SK-N-SH treated with all-trans-retinoic acid at 6 μM for 48 hours (cell line): ENCODE measurements around the gene CES3.
"Not testable (repeated sequence)": the region's sequence is repeated elsewhere in the genome, so short reads cannot be mapped to it uniquely, and the experiment has no call there.

Experiments
- ATAC-seq: fragments of 200-7000 bp; cut with Tn5 transposase; 3 replicates; pipeline ENCODE4 v1.9.1; 2020; ENCODE audit warnings: mild to moderate bottlenecking, moderate library complexity
- ARNTL ChIP-seq: fragments of 450-650 bp; formaldehyde crosslinking; IDR thresholded peaks from 2 replicates; pipeline ENCODE4 v1.5.0; 2020; ENCODE audit warnings: low read depth, mild to moderate bottlenecking, moderate library complexity, borderline replicate concordance
- BACH2 ChIP-seq: fragments of 250-450 bp; sonication (Bioruptor Pico); IDR thresholded peaks from 2 replicates; pipeline ENCODE4 v1.9.0; 2021; ENCODE audit warnings: mild to moderate bottlenecking, borderline replicate concordance
- CREB5 ChIP-seq: fragments of 250-450 bp; sonication (Bioruptor Pico); IDR thresholded peaks from 2 replicates; pipeline ENCODE4 v1.5.1; 2020; ENCODE audit warnings: low read depth, mild to moderate bottlenecking, moderate library complexity
- CSDC2 ChIP-seq: fragments of 250-450 bp; sonication (Bioruptor Pico); IDR thresholded peaks from 2 replicates; pipeline ENCODE4 v1.5.0; 2020; ENCODE audit warnings: mild to moderate bottlenecking, moderate library complexity
- CSRNP3 ChIP-seq: fragments of 250-450 bp; sonication (Bioruptor Pico); IDR thresholded peaks from 2 replicates; pipeline ENCODE4 v1.5.1; 2021; ENCODE audit warnings: mild to moderate bottlenecking, moderate library complexity
- ESRRG ChIP-seq: fragments of 250-450 bp; sonication (Bioruptor Pico); IDR thresholded peaks from 2 replicates; pipeline ENCODE4 v1.6.1; 2021; ENCODE audit warnings: mild to moderate bottlenecking
- GLIS3 ChIP-seq: fragments of 250-450 bp; sonication (Bioruptor Pico); IDR thresholded peaks from 2 replicates; pipeline ENCODE4 v1.5.0; 2020; ENCODE audit warnings: mild to moderate bottlenecking, moderate library complexity
- ISL1 ChIP-seq: fragments of 250-450 bp; sonication (Bioruptor Pico); IDR thresholded peaks from 2 replicates; pipeline ENCODE4 v2.1.2; 2022; ENCODE audit warnings: mild to moderate bottlenecking, moderate library complexity
- OSR1 ChIP-seq: fragments of 250-450 bp; sonication (Bioruptor Pico); IDR thresholded peaks from 2 replicates; pipeline ENCODE4 v1.8.0; 2022; ENCODE audit warnings: moderate library complexity, mild to moderate bottlenecking, inconsistent platforms
- PATZ1 ChIP-seq: fragments of 250-450 bp; sonication (Bioruptor Pico); IDR thresholded peaks from 2 replicates; pipeline ENCODE4 v1.8.0; 2020; ENCODE audit warnings: mild to moderate bottlenecking, moderate library complexity, borderline replicate concordance
- POU6F1 ChIP-seq: fragments of 250-450 bp; sonication (Bioruptor Pico); IDR thresholded peaks from 2 replicates; pipeline ENCODE4 v1.8.0; 2021; ENCODE audit warnings: low read depth, mild to moderate bottlenecking, moderate library complexity, borderline replicate concordance
- PPARA ChIP-seq: fragments of 250-450 bp; sonication (Bioruptor Pico); IDR thresholded peaks from 2 replicates; pipeline ENCODE4 v1.5.0; 2020; ENCODE audit warnings: mild to moderate bottlenecking, borderline replicate concordance
- SNAI2 ChIP-seq: fragments of 250-450 bp; sonication (Bioruptor Pico); IDR thresholded peaks from 2 replicates; pipeline ENCODE4 v1.5.0; 2020; ENCODE audit warnings: mild to moderate bottlenecking, moderate library complexity
- TCF4 ChIP-seq: fragments of 250-450 bp; sonication (Bioruptor Pico); IDR thresholded peaks from 2 replicates; pipeline ENCODE4 v1.8.0; 2021; ENCODE audit warnings: mild to moderate bottlenecking, moderate library complexity, borderline replicate concordance
- TOX ChIP-seq: fragments of 250-450 bp; sonication (Bioruptor Pico); IDR thresholded peaks from 2 replicates; pipeline ENCODE4 v1.8.0; 2021; ENCODE audit warnings: mild to moderate bottlenecking, moderate library complexity, borderline replicate concordance
- TSHZ2 ChIP-seq: fragments of 250-450 bp; sonication (Bioruptor Pico); IDR thresholded peaks from 2 replicates; pipeline ENCODE4 v1.5.0; 2020; ENCODE audit warnings: mild to moderate bottlenecking, moderate library complexity
- ZC3H10 ChIP-seq: fragments of 250-450 bp; sonication (Bioruptor Pico); IDR thresholded peaks from 2 replicates; pipeline ENCODE4 v1.5.1; 2021; ENCODE audit warnings: mild to moderate bottlenecking, moderate library complexity
- ZFP3 ChIP-seq: fragments of 250-450 bp; sonication (Bioruptor Pico); IDR thresholded peaks from 2 replicates; pipeline ENCODE4 v1.5.0; 2020; ENCODE audit warnings: mild to moderate bottlenecking, moderate library complexity
- ZFP30 ChIP-seq: fragments of 450-650 bp; formaldehyde crosslinking; IDR thresholded peaks from 2 replicates; pipeline ENCODE4 v1.5.0; 2022; ENCODE audit warnings: mild to moderate bottlenecking, moderate library complexity
- ZNF565 ChIP-seq: fragments of 450-650 bp; formaldehyde crosslinking; conservative IDR thresholded peaks from 2 replicates; pipeline ENCODE4 v1.5.0; 2020; ENCODE audit warnings: low read depth, mild to moderate bottlenecking, moderate library complexity
- ZNF70 ChIP-seq: fragments of 450-650 bp; formaldehyde crosslinking; IDR thresholded peaks from 2 replicates; pipeline ENCODE4 v1.5.0; 2020; ENCODE audit warnings: mild to moderate bottlenecking, moderate library complexity
- ZNF8 ChIP-seq: fragments of 450-650 bp; formaldehyde crosslinking; IDR thresholded peaks from 2 replicates; pipeline ENCODE4 v1.5.0; 2020; ENCODE audit warnings: mild to moderate bottlenecking, moderate library complexity

The CES3 gene

GRCh38 chr16:66988197-66988788 lies 27.2 kb downstream of the CES3 start, which contains the start of gene CES4A:
TSS of gene CES4A (plus strand) at chr16:66988589. CDS start at chr16:66988773, 184 bp downstream.
- TF ChIP-seq TSHZ2 (CRISPR knock-in tag) (no peak), PPARA (no peak), CSRNP3 (no peak), ESRRG (no peak)
- ATAC-seq, result no peak

GRCh38 chr16:66991545-66992077 lies 30.5 kb downstream of the CES3 start:
- no peak for ATAC-seq
- no peak for TF ChIP-seq ZC3H10 (CRISPR knock-in tag)
- TF ChIP-seq TCF4 (CRISPR knock-in tag), result no peak

GRCh38 chr16:66993558-66993957 lies 32.5 kb downstream of the CES3 start:
- ATAC-seq, result not testable (repeated sequence)

- no peak for ATAC-seq
- TF ChIP-seq CSDC2 (no peak), ARNTL (no peak), ZNF8 (no peak), ZNF70 (no peak), TOX (CRISPR knock-in tag) (no peak), SNAI2 (CRISPR knock-in tag) (no peak), ZFP30 (no peak), TSHZ2 (CRISPR knock-in tag) (no peak), ISL1 (no peak), CSRNP3 (no peak), ZFP3 (CRISPR knock-in tag) (no peak), CREB5 (CRISPR knock-in tag) (no peak), OSR1 (no peak), ZNF565 (CRISPR knock-in tag) (no peak), POU6F1 (CRISPR knock-in tag) (no peak), BACH2 (CRISPR knock-in tag) (no peak), GLIS3 (CRISPR knock-in tag) (no peak), PPARA (no peak), PATZ1 (CRISPR knock-in tag) (no peak)
These were observed 35.4 kb downstream of the CES3 start for GRCh38 chr16:66996324-66996982.
